ENCODE results near the gene CACHD1.

The CACHD1 gene

GRCh38 chr1:64705591-64705990 lies 235.7 kb downstream of the CACHD1 start:
- no peak overlapping the region for H3K4me3 ChIP-seq (ENCODE audit: low read depth, low read length)
- no peaks in the 10 kb centered on the region for H3K9me3 ChIP-seq (ENCODE audit: severe bottlenecking)
- H3K36me3 ChIP-seq, result no peaks in the 10 kb centered on the region
- no peak overlapping the region for H3K27ac ChIP-seq
- DNase-seq, result no peak
- TF ChIP-seq CTCF (IDR thresholded peaks at IDR 0.05; ENCODE audit: low read depth, low read length), result no peak
- H3K27me3 ChIP-seq (ENCODE audit: insufficient read depth, low read depth, severe bottlenecking), result no peaks in the 10 kb centered on the region

DNA sequence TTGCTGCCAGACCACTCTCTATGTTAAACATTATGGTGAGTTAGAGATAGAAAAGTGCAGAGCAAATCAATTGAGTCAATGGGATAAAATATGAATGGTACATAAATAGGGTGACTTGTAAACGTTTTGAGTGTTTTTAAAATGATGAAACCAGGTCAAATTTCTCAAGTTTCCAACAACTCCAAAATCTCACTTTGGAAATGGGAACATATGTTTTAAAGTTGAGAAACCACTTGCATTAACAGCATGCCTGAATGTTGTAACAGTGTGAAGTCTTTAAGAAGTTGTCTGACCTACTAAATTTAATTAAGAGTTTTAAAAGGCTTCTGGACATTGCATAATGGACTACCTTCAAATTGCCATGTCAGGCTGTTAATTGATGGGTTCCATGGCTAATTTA lies 241.3 kb downstream of the CACHD1 start:
- TF ChIP-seq CTCF (IDR thresholded peaks at IDR 0.05; ENCODE audit: low read depth, low read length), result no peak
- Histone ChIP-seq H3K4me3 (ENCODE audit: low read depth, low read length) (no peak overlapping the region), H3K9me3 (ENCODE audit: severe bottlenecking) (no peaks in the 10 kb centered on the region), H3K36me3 (no peaks in the 10 kb centered on the region), H3K27ac (no peak overlapping the region), H3K27me3 (ENCODE audit: insufficient read depth, low read depth, severe bottlenecking) (no peaks in the 10 kb centered on the region)
- DNase-seq, result no peak

DNA sequence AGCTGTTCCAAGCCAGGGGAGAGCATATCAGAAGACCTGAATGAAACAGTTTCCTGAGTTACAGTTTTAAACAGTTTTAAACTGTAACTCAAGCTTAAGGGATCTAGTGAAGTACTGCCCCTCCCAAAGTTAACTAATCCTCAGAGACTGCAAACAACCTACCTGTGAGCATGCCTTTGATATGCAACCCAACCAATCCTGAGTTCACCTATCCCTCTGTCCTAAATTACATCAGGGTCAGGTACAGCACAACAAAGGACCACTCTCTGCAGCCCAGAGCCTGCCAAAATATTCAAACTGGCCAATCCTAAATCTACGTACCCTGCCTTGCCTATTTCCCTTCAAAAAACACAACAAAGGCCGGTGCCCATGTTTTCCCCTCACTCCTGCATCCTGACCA lies 242.1 kb downstream of the CACHD1 start:
- Histone ChIP-seq H3K9me3 (ENCODE audit: severe bottlenecking) (no peaks in the 10 kb centered on the region), H3K27ac (no peak overlapping the region), H3K27me3 (ENCODE audit: insufficient read depth, low read depth, severe bottlenecking) (no peaks in the 10 kb centered on the region), H3K4me3 (ENCODE audit: low read depth, low read length) (no peak overlapping the region), H3K36me3 (no peaks in the 10 kb centered on the region)
- no peak for TF ChIP-seq CTCF (IDR thresholded peaks at IDR 0.05; ENCODE audit: low read depth, low read length)
- no peak for DNase-seq

DNA sequence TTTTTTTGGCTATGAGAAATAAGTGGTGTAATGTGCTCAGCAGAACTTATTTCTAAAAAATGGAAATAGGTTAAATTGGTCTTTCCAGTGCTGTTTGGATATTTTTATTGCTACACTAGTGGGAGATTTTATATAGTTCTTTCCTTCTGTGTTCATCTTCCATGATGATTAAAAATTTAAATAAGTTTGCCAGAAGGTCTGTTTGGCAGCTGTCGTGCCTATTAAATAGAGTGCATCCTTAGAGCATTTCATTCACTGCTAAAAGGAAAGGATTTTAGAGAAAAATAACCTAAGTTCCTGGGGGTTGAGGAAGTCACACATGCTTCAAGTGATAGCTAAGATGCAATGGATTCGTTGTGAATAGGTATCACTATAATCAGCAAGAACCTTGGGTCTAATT lies 245.3 kb downstream of the CACHD1 start:
- Histone ChIP-seq H3K9me3 (ENCODE audit: severe bottlenecking) (no peaks in the 10 kb centered on the region), H3K4me3 (ENCODE audit: low read depth, low read length) (no peak overlapping the region), H3K36me3 (no peaks in the 10 kb centered on the region), H3K27me3 (ENCODE audit: insufficient read depth, low read depth, severe bottlenecking) (no peaks in the 10 kb centered on the region), H3K27ac (no peak overlapping the region)
- DNase-seq, result no peak
- no peak for TF ChIP-seq CTCF (IDR thresholded peaks at IDR 0.05; ENCODE audit: low read depth, low read length)

- no peak for TF ChIP-seq CTCF (IDR thresholded peaks at IDR 0.05; ENCODE audit: low read depth, low read length)
- no peaks in the 10 kb centered on the region for H3K9me3 ChIP-seq (ENCODE audit: severe bottlenecking)
- H3K36me3 ChIP-seq, result no peaks in the 10 kb centered on the region
- DNase-seq, result no peak
- H3K27me3 ChIP-seq (ENCODE audit: insufficient read depth, low read depth, severe bottlenecking), result no peaks in the 10 kb centered on the region
- no peak overlapping the region for H3K4me3 ChIP-seq (ENCODE audit: low read depth, low read length)
- no peak overlapping the region for H3K27ac ChIP-seq
Measured at GRCh38 chr1:64721135-64721534, 251.2 kb downstream of the CACHD1 start.

GRCh38 chr1:64721576-64722145 lies 251.7 kb downstream of the CACHD1 start:
- DNase-seq, result no peak

More at GRCh38 chr1:64721576-64722145, 251.7 kb downstream of the CACHD1 start:
- Histone ChIP-seq H3K27ac (no peak overlapping the region), H3K9me3 (ENCODE audit: severe bottlenecking) (no peaks in the 10 kb centered on the region), H3K4me3 (ENCODE audit: low read depth, low read length) (no peak overlapping the region), H3K36me3 (no peaks in the 10 kb centered on the region), H3K27me3 (ENCODE audit: insufficient read depth, low read depth, severe bottlenecking) (no peaks in the 10 kb centered on the region)
- TF ChIP-seq CTCF (IDR thresholded peaks at IDR 0.05; ENCODE audit: low read depth, low read length), result no peak
